Uterus (tissue), 2 donors: ENCODE measurements around the gene DYNLT4.

Experiments used
- CTCF ChIP-seq, 4 experiments: fragments of 200-600 bp in 2 of 4; fragments of 450-650 bp in 2 of 4; sonication (generic) in 2 of 4; IDR thresholded peaks; one replicate each; pipeline ENCODE4 v1.5.1; 2016 to 2019; ENCODE audit warnings: antibody characterized with exemption in 4 of 4, mild to moderate bottlenecking in 2 of 4, moderate library complexity in 1 of 4
- POLR2A ChIP-seq, 2 donors: fragments of 450-650 bp; IDR thresholded peaks; one replicate each; pipeline ENCODE4 v1.6.1; 2016; ENCODE audit warnings: antibody characterized with exemption in 2 of 2, mild to moderate bottlenecking in 1 of 2, moderate library complexity in 1 of 2

DNA sequence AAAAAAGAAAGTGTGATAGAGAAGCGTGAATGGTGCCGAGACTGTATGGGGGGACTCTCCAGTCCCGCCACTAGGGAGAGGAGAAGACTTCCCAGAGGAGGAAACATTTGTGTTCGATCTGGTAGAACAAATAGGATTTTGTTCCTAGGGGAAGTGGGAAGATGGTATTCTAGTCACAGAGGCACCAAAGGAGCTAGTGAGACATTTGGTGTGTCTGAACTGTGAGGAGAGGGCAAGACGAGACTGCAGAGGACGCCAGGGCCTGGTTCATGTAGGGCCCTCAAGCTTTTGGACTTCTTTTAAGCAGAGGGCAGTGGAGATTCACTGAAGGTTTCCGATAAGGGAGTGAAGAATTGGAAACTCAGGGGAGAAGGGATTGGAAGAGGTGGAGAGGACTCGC, 4.1 kb upstream of the DYNLT4 start:
- TF ChIP-seq CTCF (IDR thresholded peaks at IDR 0.05) = no peak
- no peak for TF ChIP-seq POLR2A (IDR thresholded peaks at IDR 0.05)
